Ectodermal cell (in vitro differentiated cells): Measurements from ENCODE around the gene DIS3L2.
"Not testable (repeated sequence)": the region's sequence is repeated elsewhere in the genome, so short reads cannot be mapped to it uniquely, and the experiment has no call there.

ENCODE experiments used
- H3K27ac ChIP-seq: 2 replicates; pipeline ENCODE4 v1.7.0; 2013; ENCODE audit warnings: mild to moderate bottlenecking, low read depth, low read length; ENCODE audit not compliant: insufficient read depth, poor library complexity, severe bottlenecking
- H3K27me3 ChIP-seq: 2 replicates; pipeline ENCODE4 v1.7.0; 2013; ENCODE audit warnings: mild to moderate bottlenecking, low read length; ENCODE audit not compliant: insufficient read depth, control insufficient read depth, poor library complexity, severe bottlenecking
- H3K36me3 ChIP-seq: one replicate; pipeline ENCODE4 v1.7.0; 2013; ENCODE audit warnings: low read length; ENCODE audit not compliant: control insufficient read depth, insufficient read depth
- H3K4me1 ChIP-seq: one replicate; pipeline ENCODE4 v1.7.0; 2013; ENCODE audit warnings: low read length; ENCODE audit not compliant: control insufficient read depth, insufficient read depth
- H3K4me3 ChIP-seq: 2 replicates; pipeline ENCODE4 v1.7.0; 2013; ENCODE audit warnings: low read depth, low read length, control low read depth; ENCODE audit not compliant: insufficient read depth
- H3K9me3 ChIP-seq: 2 replicates; pipeline ENCODE4 v1.7.0; 2013; ENCODE audit warnings: mild to moderate bottlenecking, low read length, moderate library complexity; ENCODE audit not compliant: control insufficient read depth
- WGBS, 2 experiments: methylation state at CpG; one replicate each; pipeline ENCODE4 v1.1.7; 2013; ENCODE audit warnings: missing lambda C conversion rate in 2 of 2; 5-methylcytosine and 5-hydroxymethylcytosine counted together

The DIS3L2 gene

GRCh38 chr2:232363784-232364615 is 402.5 kb downstream of the DIS3L2 start:
- no peaks in the 10 kb centered on the region for H3K36me3 ChIP-seq
- 91 to 92% methylated on average over 14 of the region's 14 CpGs for WGBS, 2 experiments
- H3K4me3 ChIP-seq: no peak overlapping the region
- H3K27me3 ChIP-seq: no peaks in the 10 kb centered on the region
- no peak overlapping the region for H3K27ac ChIP-seq
- H3K9me3 ChIP-seq: no peaks in the 10 kb centered on the region
- H3K4me1 ChIP-seq: no peaks in the 10 kb centered on the region

DNA sequence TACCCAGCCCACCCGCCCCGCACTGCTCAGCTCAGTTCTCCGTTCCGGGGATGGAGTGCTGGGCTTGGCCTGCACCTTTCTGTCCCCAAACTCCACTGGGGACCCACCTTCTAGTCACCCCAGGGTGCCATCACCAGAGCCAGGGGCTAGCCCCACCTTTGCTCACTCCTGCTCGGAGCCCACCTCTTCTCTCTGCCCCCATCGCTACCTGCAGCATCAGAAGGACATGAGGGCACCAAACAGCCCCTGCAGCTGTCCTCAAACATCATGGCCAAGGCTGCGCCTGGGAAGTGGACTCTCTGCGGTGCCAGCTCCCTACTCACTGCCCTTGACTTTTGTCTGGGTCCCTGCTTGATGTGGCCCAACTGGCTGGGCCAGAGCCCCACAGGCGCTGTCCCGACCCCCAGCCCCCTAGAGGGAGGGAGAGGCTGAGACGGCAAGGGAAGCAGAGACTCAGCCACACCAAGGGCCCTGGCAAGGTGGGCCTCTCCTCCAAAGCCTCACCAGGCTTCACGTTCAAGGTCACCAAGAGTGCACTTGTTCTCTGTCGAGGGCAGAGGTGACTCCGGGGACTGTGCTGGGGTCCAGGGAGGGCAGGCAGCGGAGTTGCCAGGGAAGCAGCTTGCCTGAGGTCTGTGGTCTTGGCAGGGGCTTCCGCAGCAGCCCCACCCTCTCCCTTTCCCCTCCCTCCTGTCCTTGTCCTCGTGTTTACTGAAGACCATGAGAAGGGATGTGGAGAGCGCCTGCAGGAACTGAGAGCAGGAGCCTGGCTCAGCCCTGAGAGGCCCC is 403.5 kb downstream of the DIS3L2 start:
- H3K9me3 ChIP-seq, H3K4me1 ChIP-seq, H3K36me3 ChIP-seq, H3K4me3 ChIP-seq, H3K27ac ChIP-seq, H3K27me3 ChIP-seq: not testable (repeated sequence)
- 83 to 89% methylated on average over 15 to 17 of the region's 18 CpGs for WGBS, 2 experiments

DNA sequence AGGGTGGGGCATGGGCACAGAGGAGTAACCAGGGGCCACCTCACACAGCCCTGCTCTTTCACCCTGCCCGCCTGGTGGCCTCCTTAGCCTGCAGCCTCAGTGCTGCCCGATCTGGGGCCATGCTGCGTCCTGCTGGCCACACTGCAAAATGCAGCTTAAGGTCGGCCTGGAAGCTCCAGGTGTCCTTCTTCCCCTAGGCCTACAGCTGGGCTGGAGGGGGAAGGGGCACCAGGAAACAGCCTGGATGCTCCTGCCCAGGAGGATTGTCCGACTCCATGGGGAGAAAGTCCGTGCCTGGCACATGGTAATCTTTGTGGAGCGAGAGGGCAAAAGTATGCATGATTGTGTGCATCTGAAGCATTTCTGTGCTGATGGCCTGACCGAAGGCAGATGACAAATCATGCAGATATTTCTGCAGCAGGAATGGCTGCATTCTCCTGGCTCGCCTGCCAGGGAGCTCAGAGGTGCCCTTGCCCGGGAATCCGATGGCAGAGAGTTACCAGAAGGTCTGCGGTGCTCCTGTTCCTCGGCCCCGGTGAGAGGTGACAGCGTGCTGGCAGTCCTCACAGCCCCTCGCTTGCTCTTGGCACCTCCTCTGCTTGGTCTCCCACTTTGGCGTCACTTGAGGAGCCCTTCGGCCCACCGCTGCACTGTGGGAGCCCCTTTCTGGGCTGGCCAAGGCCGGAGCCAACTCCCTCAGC is 404.3 kb downstream of the DIS3L2 start:
- no peaks in the 10 kb centered on the region for H3K27me3 ChIP-seq
- H3K27ac ChIP-seq: no peak overlapping the region
- 77 to 78% methylated on average over 20 of the region's 20 CpGs for WGBS, 2 experiments
- H3K36me3 ChIP-seq: no peaks in the 10 kb centered on the region
- H3K4me1 ChIP-seq: peaks cover 4% of the 10 kb centered on the region
- H3K4me3 ChIP-seq: no peak overlapping the region
- H3K9me3 ChIP-seq: no peaks in the 10 kb centered on the region

- H3K4me3 ChIP-seq, H3K36me3 ChIP-seq, H3K27ac ChIP-seq, H3K27me3 ChIP-seq, H3K4me1 ChIP-seq, H3K9me3 ChIP-seq: not testable (repeated sequence)
- WGBS, 2 experiments: 94 to 98% methylated on average over 23 of the region's 23 CpGs
Observed at GRCh38 chr2:232366461-232366860, 404.9 kb downstream of the DIS3L2 start.

- H3K27ac ChIP-seq: no peak overlapping the region
- peaks cover 4% of the 10 kb centered on the region for H3K4me1 ChIP-seq
- no peaks in the 10 kb centered on the region for H3K9me3 ChIP-seq
- no peaks in the 10 kb centered on the region for H3K27me3 ChIP-seq
- no peaks in the 10 kb centered on the region for H3K36me3 ChIP-seq
- no peak overlapping the region for H3K4me3 ChIP-seq
- WGBS, 2 experiments: 85 to 86% methylated on average over 7 of the region's 7 CpGs
Observed at GRCh38 chr2:232367016-232367415, 405.5 kb downstream of the DIS3L2 start.

GRCh38 chr2:232367591-232368233 is 406.2 kb downstream of the DIS3L2 start:
- Histone ChIP-seq H3K27ac (no peak overlapping the region), H3K27me3 (no peaks in the 10 kb centered on the region), H3K4me1 (peaks cover 4% of the 10 kb centered on the region), H3K9me3 (no peaks in the 10 kb centered on the region), H3K4me3 (no peak overlapping the region), H3K36me3 (no peaks in the 10 kb centered on the region)
- whole genome bisulfite sequencing, 2 experiments: 78 to 80% methylated on average over 13 of the region's 13 CpGs

DNA sequence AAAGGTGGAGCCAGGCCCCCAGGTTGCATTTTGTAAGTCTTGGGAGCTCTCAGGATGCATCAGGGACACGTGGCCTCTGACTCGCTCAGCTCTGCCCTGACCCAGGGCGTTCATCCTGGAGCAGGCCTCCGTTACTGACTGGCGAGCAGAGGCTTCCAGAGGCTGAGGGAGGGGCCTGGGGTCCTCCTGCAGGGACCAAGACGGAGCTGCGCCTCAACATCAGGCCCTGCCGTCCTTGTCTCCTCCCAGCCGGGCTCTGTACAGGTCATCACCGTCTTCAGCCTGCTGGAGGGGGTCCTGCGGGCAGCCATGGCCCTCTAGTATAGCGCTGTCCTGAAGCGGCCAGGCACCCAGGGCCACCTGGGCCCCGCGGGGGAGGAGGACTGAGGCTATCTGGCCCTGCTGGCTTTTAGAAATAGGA is 406.8 kb downstream of the DIS3L2 start:
- H3K9me3 ChIP-seq: no peaks in the 10 kb centered on the region
- 78% methylated on average over 15 of the region's 15 CpGs for WGBS, 2 experiments

GRCh38 chr2:232369126-232369951 is 407.8 kb downstream of the DIS3L2 start:
- H3K27ac ChIP-seq: no peak overlapping the region
- WGBS, 2 experiments: 76 to 81% methylated on average over 15 of the region's 15 CpGs
- no peaks in the 10 kb centered on the region for H3K9me3 ChIP-seq
- no peaks in the 10 kb centered on the region for H3K36me3 ChIP-seq
- H3K27me3 ChIP-seq: no peaks in the 10 kb centered on the region
- H3K4me3 ChIP-seq: no peak overlapping the region
- peaks cover 4% of the 10 kb centered on the region for H3K4me1 ChIP-seq

More for the DNA sequence above, 406.8 kb downstream of the DIS3L2 start:
- Histone ChIP-seq H3K27me3 (no peaks in the 10 kb centered on the region), H3K4me1 (peaks cover 4% of the 10 kb centered on the region), H3K27ac (no peak overlapping the region), H3K36me3 (no peaks in the 10 kb centered on the region), H3K4me3 (no peak overlapping the region)

GRCh38 chr2:232370007-232370406 is 408.5 kb downstream of the DIS3L2 start:
- not testable (repeated sequence) for H3K27ac ChIP-seq, H3K4me3 ChIP-seq, H3K9me3 ChIP-seq, H3K27me3 ChIP-seq, H3K4me1 ChIP-seq, H3K36me3 ChIP-seq
- 0 to 1% methylated on average over 5 to 7 of the region's 12 CpGs for WGBS, 2 experiments
